ENCODE results near the gene SNF8. TPM values are rescaled to one million over a fixed set of nuclear protein-coding genes. Genes with fewer than 3 reads are reported as not detected.

Gene SNF8
- total RNA-seq, 1 donor from 2014 or later, result 117 TPM

DNA sequence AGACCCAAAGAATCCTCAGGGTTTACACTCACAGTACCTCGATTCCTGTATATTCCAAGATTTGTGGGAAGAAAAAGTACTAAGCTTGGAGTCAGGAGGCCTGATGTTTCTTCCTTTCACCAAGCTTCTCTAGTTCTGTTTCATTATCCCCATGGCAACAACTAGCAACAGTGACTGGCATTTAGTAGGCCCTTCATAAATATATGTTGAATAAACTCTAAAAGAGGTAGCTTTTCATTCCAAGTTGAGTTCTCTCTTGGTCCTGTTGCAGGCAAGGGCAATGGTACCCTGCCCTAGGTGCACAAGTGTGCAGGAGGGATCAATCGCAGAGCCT is 37.0 kb downstream of the SNF8 start:
- Mint-ChIP-seq H3K4me1 (ENCODE audit: unreplicated experiment) (peaks cover 34% of the 10 kb centered on the region), H3K36me3 (peaks cover 14% of the 10 kb centered on the region), H3K27me3 (no peaks in the 10 kb centered on the region), H3K4me3 (peak overlapping the region; percentile 96), H3K9me3 (no peaks in the 10 kb centered on the region), H3K27ac (peak overlapping the region; percentile 97)
- TF ChIP-seq, protein P1, sequence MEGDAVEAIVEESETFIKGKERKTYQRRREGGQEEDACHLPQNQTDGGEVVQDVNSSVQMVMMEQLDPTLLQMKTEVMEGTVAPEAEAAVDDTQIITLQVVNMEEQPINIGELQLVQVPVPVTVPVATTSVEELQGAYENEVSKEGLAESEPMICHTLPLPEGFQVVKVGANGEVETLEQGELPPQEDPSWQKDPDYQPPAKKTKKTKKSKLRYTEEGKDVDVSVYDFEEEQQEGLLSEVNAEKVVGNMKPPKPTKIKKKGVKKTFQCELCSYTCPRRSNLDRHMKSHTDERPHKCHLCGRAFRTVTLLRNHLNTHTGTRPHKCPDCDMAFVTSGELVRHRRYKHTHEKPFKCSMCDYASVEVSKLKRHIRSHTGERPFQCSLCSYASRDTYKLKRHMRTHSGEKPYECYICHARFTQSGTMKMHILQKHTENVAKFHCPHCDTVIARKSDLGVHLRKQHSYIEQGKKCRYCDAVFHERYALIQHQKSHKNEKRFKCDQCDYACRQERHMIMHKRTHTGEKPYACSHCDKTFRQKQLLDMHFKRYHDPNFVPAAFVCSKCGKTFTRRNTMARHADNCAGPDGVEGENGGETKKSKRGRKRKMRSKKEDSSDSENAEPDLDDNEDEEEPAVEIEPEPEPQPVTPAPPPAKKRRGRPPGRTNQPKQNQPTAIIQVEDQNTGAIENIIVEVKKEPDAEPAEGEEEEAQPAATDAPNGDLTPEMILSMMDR (conservative IDR thresholded peaks at IDR 0.05), result no peak
- no peak for DNase-seq (ENCODE audit: extremely low spot score, unreplicated experiment)

DNA sequence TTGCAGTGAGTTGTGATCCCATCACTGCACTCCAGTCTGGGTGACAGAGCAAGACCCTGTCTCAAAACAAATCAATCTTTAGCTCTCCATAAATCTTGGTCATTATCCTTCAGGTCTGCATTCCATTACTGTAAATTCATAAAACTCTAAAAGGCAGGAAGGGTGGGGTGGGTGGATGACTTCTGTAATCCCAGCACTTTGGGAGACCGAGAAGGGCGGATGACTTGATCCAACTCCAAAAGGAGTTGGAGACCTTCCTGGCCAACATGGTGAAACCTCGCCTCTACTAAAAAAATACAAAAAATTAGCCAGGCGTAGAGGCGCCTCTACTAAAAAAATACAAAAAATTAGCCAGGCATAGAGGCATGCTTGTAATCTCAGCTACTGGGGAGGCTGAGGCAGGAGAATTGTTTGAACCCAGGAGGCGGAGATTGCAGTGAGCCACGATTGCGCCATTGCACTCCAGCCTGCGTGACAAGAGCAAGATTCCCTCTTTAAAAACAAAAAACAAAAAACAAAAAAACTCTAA is 38.6 kb downstream of the SNF8 start:
- TF ChIP-seq, protein P1 (conservative IDR thresholded peaks at IDR 0.05), result no peak
- Mint-ChIP-seq H3K9me3 (no peaks in the 10 kb centered on the region), H3K4me1 (ENCODE audit: unreplicated experiment) (peaks cover 26% of the 10 kb centered on the region), H3K4me3 (no peak overlapping the region), H3K36me3 (peaks cover under 1% of the 10 kb centered on the region), H3K27me3 (no peaks in the 10 kb centered on the region), H3K27ac (no peak overlapping the region)
- DNase-seq (ENCODE audit: extremely low spot score, unreplicated experiment), result no peak

DNA sequence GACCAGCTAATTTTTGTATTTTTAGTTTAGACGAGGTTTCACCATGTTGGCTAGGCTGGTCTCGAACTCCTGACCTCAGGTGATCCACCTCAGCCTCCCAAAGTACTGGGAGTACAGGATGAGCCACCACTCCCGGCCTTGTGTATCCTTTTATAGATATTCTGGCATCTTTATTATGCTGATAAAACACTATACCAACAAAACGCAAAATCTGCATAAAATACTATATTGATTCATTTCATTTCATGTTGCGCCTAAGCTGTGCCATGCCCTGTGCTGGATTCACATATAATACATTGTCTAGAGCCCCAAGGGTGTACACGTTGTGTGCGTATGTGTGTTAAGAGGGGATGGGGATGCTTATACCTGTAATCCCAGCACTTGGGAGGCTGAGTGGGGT is 40.2 kb downstream of the SNF8 start:
- Mint-ChIP-seq H3K27ac (no peak overlapping the region), H3K4me3 (no peak overlapping the region), H3K27me3 (no peaks in the 10 kb centered on the region), H3K4me1 (ENCODE audit: unreplicated experiment) (peaks cover 12% of the 10 kb centered on the region), H3K36me3 (no peaks in the 10 kb centered on the region), H3K9me3 (no peaks in the 10 kb centered on the region)
- TF ChIP-seq, protein P1 (conservative IDR thresholded peaks at IDR 0.05), result no peak
- DNase-seq (ENCODE audit: extremely low spot score, unreplicated experiment), result no peak

DNA sequence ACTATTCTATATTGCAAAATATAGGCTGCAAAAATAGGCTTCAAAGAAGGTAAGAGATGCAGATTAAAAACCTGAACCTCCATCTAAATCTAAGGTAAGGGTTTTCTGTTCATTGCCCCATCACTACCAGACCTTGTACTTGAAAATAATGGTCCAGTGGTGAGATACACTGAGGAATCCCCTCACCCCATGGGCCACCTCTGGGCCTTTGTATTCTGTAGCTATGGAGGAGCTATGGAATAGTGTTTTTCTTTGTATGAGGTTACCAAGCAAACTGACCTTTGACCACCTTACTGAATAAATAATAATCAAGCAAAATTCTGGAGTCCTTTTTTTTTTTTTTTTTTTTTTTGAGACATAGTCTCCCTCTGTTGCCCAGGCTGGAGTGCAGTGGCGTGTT is 41.2 kb downstream of the SNF8 start:
- Mint-ChIP-seq H3K9me3 (no peaks in the 10 kb centered on the region), H3K36me3 (no peaks in the 10 kb centered on the region), H3K4me1 (ENCODE audit: unreplicated experiment) (peaks cover 6% of the 10 kb centered on the region), H3K4me3 (no peak overlapping the region), H3K27ac (no peak overlapping the region), H3K27me3 (no peaks in the 10 kb centered on the region)
- TF ChIP-seq, protein P1 (conservative IDR thresholded peaks at IDR 0.05), result no peak
- DNase-seq (ENCODE audit: extremely low spot score, unreplicated experiment), result no peak

DNA sequence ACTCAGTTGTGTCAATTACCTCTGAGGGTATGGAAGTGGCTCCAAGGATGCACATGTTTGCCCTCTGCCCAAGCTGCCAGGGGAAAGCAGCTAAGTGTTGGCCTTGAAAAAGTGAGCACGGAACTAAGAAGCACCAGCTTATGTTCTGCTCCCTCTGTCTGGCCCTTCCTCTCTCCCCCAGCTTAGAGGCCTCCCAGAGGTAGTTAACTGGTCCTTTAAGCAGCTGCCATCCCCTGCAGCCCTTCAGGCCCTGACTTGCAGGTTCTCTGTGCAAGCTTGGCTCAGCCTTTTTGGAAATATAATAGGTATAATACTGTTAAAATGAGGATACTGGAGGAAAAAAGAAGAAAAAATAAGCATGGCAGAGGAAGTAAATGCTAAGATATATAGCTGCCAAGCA is 43.4 kb downstream of the SNF8 start:
- TF ChIP-seq, protein P1 (conservative IDR thresholded peaks at IDR 0.05), result no peak
- H3K27me3 Mint-ChIP-seq, result no peaks in the 10 kb centered on the region
- H3K9me3 Mint-ChIP-seq, result no peaks in the 10 kb centered on the region
- H3K36me3 Mint-ChIP-seq, result peaks cover 4% of the 10 kb centered on the region
- no peak overlapping the region for H3K27ac Mint-ChIP-seq
- no peak overlapping the region for H3K4me3 Mint-ChIP-seq
- no peak for DNase-seq (ENCODE audit: extremely low spot score, unreplicated experiment)
- H3K4me1 Mint-ChIP-seq (ENCODE audit: unreplicated experiment), result no peaks in the 10 kb centered on the region

DNA sequence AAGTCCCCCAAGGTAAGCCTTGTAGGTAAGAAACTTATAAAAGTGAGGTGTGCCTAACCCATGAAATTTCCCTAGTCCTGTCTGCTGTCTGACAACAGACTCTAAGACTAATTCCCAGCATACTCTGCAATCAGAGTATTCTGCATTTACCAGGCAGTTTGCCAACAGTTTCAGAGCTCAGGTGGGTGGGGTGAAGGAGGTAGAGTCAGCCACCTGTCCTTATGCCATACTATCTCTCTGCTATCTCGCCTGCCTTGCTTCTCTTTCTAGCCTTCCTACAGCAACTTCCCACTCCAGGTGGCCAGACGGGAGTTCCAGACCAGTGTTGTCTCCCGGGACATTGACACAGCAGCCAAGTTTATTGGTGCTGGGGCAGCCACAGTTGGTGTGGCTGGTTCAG is 49.8 kb downstream of the SNF8 start:
- H3K27me3 Mint-ChIP-seq, result peaks cover 3% of the 10 kb centered on the region
- H3K36me3 Mint-ChIP-seq, result peaks cover 9% of the 10 kb centered on the region
- peak overlapping the region; percentile 59 for H3K4me3 Mint-ChIP-seq
- TF ChIP-seq, protein P1 (conservative IDR thresholded peaks at IDR 0.05), result no peak
- peaks cover 18% of the 10 kb centered on the region for H3K4me1 Mint-ChIP-seq (ENCODE audit: unreplicated experiment)
- H3K9me3 Mint-ChIP-seq, result no peaks in the 10 kb centered on the region
- no peak overlapping the region for H3K27ac Mint-ChIP-seq
- DNase-seq (ENCODE audit: extremely low spot score, unreplicated experiment), result no peak
